ENCODE results near the gene GAA. TPM values are rescaled to one million over a fixed set of nuclear protein-coding genes. Genes with fewer than 3 reads are reported as not detected.

Gene GAA
- total and polyA plus RNA-seq, 2 of the 4 experiments (the other 2 are of a cell fraction) = 2.2 to 14.8 TPM

- H3K4me1 ChIP-seq (ENCODE audit: control insufficient read depth, insufficient read depth, low read length) = no peaks in the 10 kb centered on the region
- no peak overlapping the region for H2AK5ac ChIP-seq (ENCODE audit: low read depth, low read length)
- H3K18ac ChIP-seq (ENCODE audit: low read depth, low read length) = no peak overlapping the region
- DNase-seq (no peak), ATAC-seq (ENCODE audit: low read depth) (no peak)
- no peak overlapping the region for H3K4me2 ChIP-seq (ENCODE audit: low read depth, low read length)
- H3K9ac ChIP-seq (ENCODE audit: low read depth, low read length) = no peak overlapping the region
- no peak overlapping the region for H3K23ac ChIP-seq (ENCODE audit: low read depth, low read length)
- intact Hi-C loops (cut with micrococcal nuclease) = no loop called here
- ChIA-PET POLR2A (ENCODE audit: unreplicated experiment) (no interaction called here), CTCF (no interaction called here)
- peaks cover under 1% of the 10 kb centered on the region; the same call in 1 of the 2 replicates for H4K20me1 ChIP-seq (ENCODE audit: insufficient read depth, low read length)
- H2BK20ac ChIP-seq (ENCODE audit: low read depth, low read length) = no peak overlapping the region
- no peak overlapping the region for H3K4ac ChIP-seq (ENCODE audit: low read depth, low read length)
- 100% methylated on average over 2 of the region's 9 CpGs; no CpG with 5 or more reads in 1 of the 2 experiments for WGBS, 2 experiments (ENCODE audit: extremely low coverage in 2 of 2, insufficient read length in 1 of 2)
- no peak overlapping the region for H3K4me3 ChIP-seq (ENCODE audit: insufficient read depth, low read depth, low read length)
- H3K27me3 ChIP-seq (ENCODE audit: control insufficient read depth, insufficient read depth, low read length) = no peaks in the 10 kb centered on the region
- no TSS peak for BruUV-seq (replicated peaks)
- no peak overlapping the region for H2BK120ac ChIP-seq (ENCODE audit: low read depth, low read length)
- in situ Hi-C loops (cut with MboI; ENCODE audit: low sequenced_read_pairs) = no loop called here
- peaks cover 0 to 23% of the 10 kb centered on the region in 2 experiments; a peak in 2 of 4 replicates for H3K79me1 ChIP-seq (ENCODE audit: low read depth in 1 of 2, low read length in 2 of 2)
- no peak overlapping the region for H2AK9ac ChIP-seq (replicated peaks; ENCODE audit: low read depth, low read length, poor library complexity)
- H2AFZ ChIP-seq (replicated peaks; ENCODE audit: low read length, poor library complexity) = no peak overlapping the region
- H4K8ac ChIP-seq (ENCODE audit: low read depth in 2 of 2, low read length in 2 of 2) = no peak overlapping the region
- no peak overlapping the region for H2BK15ac ChIP-seq (ENCODE audit: low read depth, low read length)
- no peak overlapping the region for H2BK5ac ChIP-seq (ENCODE audit: low read depth, low read length, poor library complexity, severe bottlenecking)
- H3K14ac ChIP-seq (replicated peaks; ENCODE audit: low read depth, low read length) = no peak overlapping the region
- H3K9me3 ChIP-seq (ENCODE audit: control insufficient read depth, insufficient read depth, low read length) = no peaks in the 10 kb centered on the region
- H3K9me1 ChIP-seq (ENCODE audit: insufficient read depth, low read length) = peaks cover 4% of the 10 kb centered on the region; the same call in 1 of the 2 replicates
- H4K5ac ChIP-seq (ENCODE audit: low read depth, low read length) = no peak overlapping the region
- no peak overlapping the region for H3K27ac ChIP-seq (ENCODE audit: insufficient read depth, low read length)
- H3K56ac ChIP-seq (ENCODE audit: extremely low read depth, insufficient read depth, low read length) = no peak overlapping the region
- dilution Hi-C loops (cut with HindIII; ENCODE audit: low sequenced_read_pairs, unreplicated experiment) = no loop called here
- TF ChIP-seq FOS (IDR thresholded peaks at IDR 0.05; ENCODE audit: low read depth, low read length) (no peak), MXI1 (IDR thresholded peaks at IDR 0.05; ENCODE audit: borderline replicate concordance, low read depth, low read length) (no peak), BHLHE40 (IDR thresholded peaks at IDR 0.05; ENCODE audit: low read depth, low read length) (no peak), SMC3 (IDR thresholded peaks at IDR 0.05; ENCODE audit: low read depth, low read length) (no peak), ELK1 (IDR thresholded peaks at IDR 0.05; ENCODE audit: borderline replicate concordance, low read depth, low read length) (no peak), CTCF (conservative IDR thresholded peaks at IDR 0.05; ENCODE audit: low read depth, low read length) (no peak), RFX5 (IDR thresholded peaks at IDR 0.05; ENCODE audit: low read depth, low read length) (no peak), RCOR1 (IDR thresholded peaks at IDR 0.05; ENCODE audit: insufficient replicate concordance, low read length) (no peak), RAD21 (IDR thresholded peaks at IDR 0.05; ENCODE audit: low read length) (no peak), CEBPB (IDR thresholded peaks at IDR 0.05; ENCODE audit: low read depth, low read length) (no peak), NFE2L2 (IDR thresholded peaks at IDR 0.05; ENCODE audit: low read depth, low read length) (no peak), CHD1 (IDR thresholded peaks at IDR 0.05; ENCODE audit: low read depth, low read length) (no peak), MAZ (IDR thresholded peaks at IDR 0.05; ENCODE audit: borderline replicate concordance, low read depth, low read length) (no peak), POLR2A (IDR thresholded peaks at IDR 0.05; ENCODE audit: low read depth, low read length) (no peak), MAFK (IDR thresholded peaks at IDR 0.05; ENCODE audit: low read depth, low read length) (no peak), USF2 (IDR thresholded peaks at IDR 0.05; ENCODE audit: low read depth, low read length) (no peak)
- no peak overlapping the region for H4K91ac ChIP-seq (ENCODE audit: insufficient read depth, low read depth, low read length)
- H3K36me3 ChIP-seq (ENCODE audit: control insufficient read depth, insufficient read depth, low read length) = peaks cover 70% of the 10 kb centered on the region
Measured at GRCh38 chr17:80137131-80137530, 35.8 kb downstream of the GAA start.
